Astrocyte (in vitro differentiated cells and primary cell): ENCODE results near the gene JAGN1. TPM values are rescaled to one million over a fixed set of nuclear protein-coding genes. Genes with fewer than 3 reads are reported as not detected.
A peak's percentile ranks its signal among the peaks of the same experiment; 100 is the strongest.
"Not testable (repeated sequence)": the region's sequence is repeated elsewhere in the genome, so short reads cannot be mapped to it uniquely, and the experiment has no call there.

Experiments
- DNase-seq: peaks from one replicate; pipeline ENCODE4 v3.0.0-alpha.2; 2010; ENCODE audit warnings: low read depth
- FAIRE-seq: peaks from 2 replicates; lab custom pipeline; 2011; peaks lifted over from hg19 to GRCh38; lab: Jason Lieb, UNC
- H2AFZ ChIP-seq: 2 replicates; pipeline ENCODE4 v1.6.0; 2012; ENCODE audit warnings: low read depth, low read length, inconsistent platforms
- H3K27ac ChIP-seq: 2 replicates; pipeline ENCODE4 v1.5.1; 2011; ENCODE audit warnings: low read depth, low read length, inconsistent platforms
- H3K27me3 ChIP-seq: 2 replicates; pipeline ENCODE4 v1.6.0; 2011; ENCODE audit warnings: low read length, inconsistent platforms; ENCODE audit not compliant: insufficient read depth
- H3K36me3 ChIP-seq: 2 replicates; pipeline ENCODE4 v1.5.1; 2011; ENCODE audit warnings: low read length, inconsistent platforms; ENCODE audit not compliant: insufficient read depth
- H3K4me1 ChIP-seq: 2 replicates; pipeline ENCODE4 v1.5.1; 2011; ENCODE audit warnings: low read length, inconsistent platforms; ENCODE audit not compliant: insufficient read depth
- H3K4me2 ChIP-seq: 2 replicates; pipeline ENCODE4 v1.6.0; 2012; ENCODE audit warnings: low read length, inconsistent platforms
- H3K4me3 ChIP-seq: 2 replicates; pipeline ENCODE4 v1.5.1; 2011; ENCODE audit warnings: low read depth, mild to moderate bottlenecking, low read length, inconsistent platforms; ENCODE audit not compliant: insufficient read depth
- H3K79me2 ChIP-seq: 2 replicates; pipeline ENCODE4 v1.6.0; 2012; ENCODE audit warnings: mild to moderate bottlenecking, low read length, inconsistent platforms; ENCODE audit not compliant: insufficient read depth
- H3K9ac ChIP-seq: 2 replicates; pipeline ENCODE4 v1.6.0; 2012; ENCODE audit warnings: mild to moderate bottlenecking, low read length, inconsistent platforms
- H3K9me3 ChIP-seq: 2 replicates; pipeline ENCODE4 v1.5.1; 2012; ENCODE audit warnings: low read depth, mild to moderate bottlenecking, low read length, inconsistent platforms; ENCODE audit not compliant: insufficient read depth
- H4K20me1 ChIP-seq: 2 replicates; pipeline ENCODE4 v1.6.0; 2012; ENCODE audit warnings: low read length, inconsistent platforms; ENCODE audit not compliant: insufficient read depth
- H3K27ac Mint-ChIP-seq: one replicate; pipeline ENCODE4 v1.8.0; 2021; ENCODE audit warnings: mild to moderate bottlenecking, mixed read lengths; ENCODE audit not compliant: unreplicated experiment
- H3K27me3 Mint-ChIP-seq: one replicate; pipeline ENCODE4 v1.8.0; 2021; ENCODE audit warnings: low read depth, mixed read lengths; ENCODE audit not compliant: unreplicated experiment
- H3K36me3 Mint-ChIP-seq: one replicate; pipeline ENCODE4 v1.8.0; 2021; ENCODE audit warnings: low read depth, mixed read lengths; ENCODE audit not compliant: unreplicated experiment
- H3K4me1 Mint-ChIP-seq: one replicate; pipeline ENCODE4 v1.8.0; 2021; ENCODE audit warnings: low read depth, mixed read lengths; ENCODE audit not compliant: unreplicated experiment
- H3K4me3 Mint-ChIP-seq: one replicate; pipeline ENCODE4 v1.8.0; 2021; ENCODE audit warnings: mild to moderate bottlenecking, moderate library complexity, mixed read lengths; ENCODE audit not compliant: unreplicated experiment
- H3K9me3 Mint-ChIP-seq: one replicate; pipeline ENCODE4 v1.8.0; 2021; ENCODE audit warnings: mild to moderate bottlenecking, mixed read lengths; ENCODE audit not compliant: unreplicated experiment
- EZH2 ChIP-seq: IDR thresholded peaks from 2 replicates; pipeline ENCODE4 v1.6.1; 2012; ENCODE audit warnings: mild to moderate bottlenecking, low read length, inconsistent platforms; ENCODE audit not compliant: insufficient read depth
- total RNA-seq: library from RNA; stranded (reverse); gene quantifications from 2 replicates; pipeline ENCODE4 v1.2.1, GENCODE V29; 2021
- TF ChIP-seq, protein P1 (sequence below): IDR thresholded peaks from 2 replicates; pipeline ENCODE4 v1.5.1; 2011; ENCODE audit warnings: low read depth, mild to moderate bottlenecking, inconsistent platforms, low read length, moderate library complexity; ENCODE audit not compliant: insufficient read depth

JAGN1 gene
- total RNA-seq, 1 donor from 2014 or later, result 31.7 TPM

DNA sequence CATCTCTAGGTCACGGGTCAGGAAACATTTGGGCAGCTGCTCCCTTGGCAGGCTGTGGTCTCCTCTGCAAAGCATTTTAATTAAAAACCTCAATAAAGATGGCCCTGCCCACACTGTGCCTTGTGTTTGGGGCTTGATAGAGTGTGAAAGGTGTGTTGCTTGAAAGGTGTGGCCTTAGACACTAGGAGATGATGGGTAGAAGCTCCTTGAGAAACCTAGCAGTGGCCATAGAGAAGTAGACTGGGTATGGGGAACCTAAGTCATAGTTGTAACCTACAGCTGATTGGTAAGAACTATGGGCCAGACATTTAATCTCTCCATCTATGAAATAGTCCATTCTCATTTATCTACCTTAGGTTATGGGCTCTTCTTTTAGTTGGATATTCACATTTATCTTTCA, 3.3 kb downstream of the JAGN1 start:
- H3K79me2 ChIP-seq, result peaks cover 31% of the 10 kb centered on the region
- H3K9ac ChIP-seq, result no peak overlapping the region
- Mint-ChIP-seq H3K27ac (peak overlapping the region; percentile 66), H3K36me3 (peaks cover 18% of the 10 kb centered on the region), H3K27me3 (no peaks in the 10 kb centered on the region), H3K4me3 (peak overlapping the region; percentile 35), H3K4me1 (peaks cover 32% of the 10 kb centered on the region), H3K9me3 (no peaks in the 10 kb centered on the region)
- peak overlapping the region; percentile 10 for H3K27ac ChIP-seq
- no peak overlapping the region for H2AFZ ChIP-seq
- TF ChIP-seq EZH2, result no peak
- TF ChIP-seq, protein P1, sequence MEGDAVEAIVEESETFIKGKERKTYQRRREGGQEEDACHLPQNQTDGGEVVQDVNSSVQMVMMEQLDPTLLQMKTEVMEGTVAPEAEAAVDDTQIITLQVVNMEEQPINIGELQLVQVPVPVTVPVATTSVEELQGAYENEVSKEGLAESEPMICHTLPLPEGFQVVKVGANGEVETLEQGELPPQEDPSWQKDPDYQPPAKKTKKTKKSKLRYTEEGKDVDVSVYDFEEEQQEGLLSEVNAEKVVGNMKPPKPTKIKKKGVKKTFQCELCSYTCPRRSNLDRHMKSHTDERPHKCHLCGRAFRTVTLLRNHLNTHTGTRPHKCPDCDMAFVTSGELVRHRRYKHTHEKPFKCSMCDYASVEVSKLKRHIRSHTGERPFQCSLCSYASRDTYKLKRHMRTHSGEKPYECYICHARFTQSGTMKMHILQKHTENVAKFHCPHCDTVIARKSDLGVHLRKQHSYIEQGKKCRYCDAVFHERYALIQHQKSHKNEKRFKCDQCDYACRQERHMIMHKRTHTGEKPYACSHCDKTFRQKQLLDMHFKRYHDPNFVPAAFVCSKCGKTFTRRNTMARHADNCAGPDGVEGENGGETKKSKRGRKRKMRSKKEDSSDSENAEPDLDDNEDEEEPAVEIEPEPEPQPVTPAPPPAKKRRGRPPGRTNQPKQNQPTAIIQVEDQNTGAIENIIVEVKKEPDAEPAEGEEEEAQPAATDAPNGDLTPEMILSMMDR, result no peak
- H3K27me3 ChIP-seq, result no peaks in the 10 kb centered on the region
- FAIRE-seq (no peak), DNase-seq (no peak)
- H3K36me3 ChIP-seq, result peaks cover 12% of the 10 kb centered on the region
- H3K4me1 ChIP-seq, result peaks cover 12% of the 10 kb centered on the region
- H3K9me3 ChIP-seq, result no peaks in the 10 kb centered on the region
- H3K4me3 ChIP-seq, result no peak overlapping the region
- H3K4me2 ChIP-seq, result peak overlapping the region; percentile 50
- H4K20me1 ChIP-seq, result peaks cover 29% of the 10 kb centered on the region

DNA sequence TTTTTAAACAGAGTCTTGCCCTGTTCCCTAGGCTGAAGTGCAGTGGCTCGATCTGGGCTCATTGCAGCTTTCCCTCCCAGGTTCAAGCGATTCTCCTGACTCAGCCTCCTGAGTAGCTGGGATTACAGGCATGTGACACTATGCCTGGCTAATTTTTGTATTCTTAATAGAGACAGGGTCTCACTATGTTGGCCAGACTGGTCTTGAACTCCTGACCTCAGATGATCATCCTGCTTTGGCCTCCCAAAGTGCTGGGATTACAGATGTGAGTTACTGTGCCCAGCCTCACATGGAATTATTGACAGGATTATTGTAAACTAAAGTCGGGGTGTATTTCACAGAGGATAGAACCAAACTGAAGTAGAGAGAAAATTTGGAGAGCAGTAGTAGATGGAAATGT, 5.3 kb downstream of the JAGN1 start:
- not testable (repeated sequence) for H3K4me3 ChIP-seq, H3K27me3 ChIP-seq, H3K4me3 Mint-ChIP-seq, H3K9me3 Mint-ChIP-seq, H3K27me3 Mint-ChIP-seq, DNase-seq, H2AFZ ChIP-seq, H3K27ac Mint-ChIP-seq, H3K4me2 ChIP-seq, H3K9me3 ChIP-seq, H3K27ac ChIP-seq, FAIRE-seq, H3K9ac ChIP-seq
- Mint-ChIP-seq H3K36me3 (peaks cover 18% of the 10 kb centered on the region), H3K4me1 (peaks cover 37% of the 10 kb centered on the region)
- Histone ChIP-seq H3K4me1 (peaks cover 12% of the 10 kb centered on the region), H4K20me1 (peaks cover 33% of the 10 kb centered on the region), H3K36me3 (peaks cover 12% of the 10 kb centered on the region), H3K79me2 (peaks cover 28% of the 10 kb centered on the region)

DNA sequence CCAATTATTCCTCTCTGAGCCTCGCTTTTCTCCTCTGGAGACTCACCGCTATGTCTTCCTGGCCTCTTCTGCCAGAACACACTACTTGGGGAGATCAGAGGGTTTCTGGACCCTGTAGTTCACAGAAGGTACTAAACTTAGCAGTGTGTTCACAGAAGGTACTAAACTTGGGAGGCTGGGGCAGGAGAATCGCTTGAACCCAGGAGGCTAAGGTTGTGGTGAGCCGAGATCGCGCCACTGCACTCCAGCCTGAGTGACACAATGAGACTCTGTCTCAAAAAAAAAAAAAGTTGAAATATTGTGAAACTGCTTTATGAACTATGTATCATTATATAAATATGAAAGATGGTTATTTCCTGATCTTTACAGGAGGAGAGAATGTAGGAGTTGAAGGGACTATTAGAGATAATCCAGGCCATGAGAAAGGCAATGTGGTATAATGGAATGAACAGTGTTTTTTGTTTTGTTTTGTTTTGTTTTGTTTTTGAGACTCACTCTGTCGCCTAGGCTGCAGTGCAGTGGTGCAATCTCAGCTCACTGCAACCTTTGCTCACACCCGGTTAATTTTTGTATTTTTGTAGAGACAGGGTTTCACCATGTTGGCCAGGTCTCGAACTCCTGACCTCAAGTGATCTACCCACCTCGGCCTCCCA, 6.5 kb downstream of the JAGN1 start:
- H3K4me2 ChIP-seq, H3K4me3 ChIP-seq, H3K9me3 Mint-ChIP-seq, FAIRE-seq, H3K9me3 ChIP-seq, H3K27ac ChIP-seq, H3K27me3 ChIP-seq, H2AFZ ChIP-seq, H3K9ac ChIP-seq, H3K27me3 Mint-ChIP-seq, DNase-seq, H3K4me3 Mint-ChIP-seq: not testable (repeated sequence)
- peaks cover 34% of the 10 kb centered on the region for H3K4me1 Mint-ChIP-seq
- H3K27ac Mint-ChIP-seq, result peak overlapping the region; percentile 62
- Histone ChIP-seq H4K20me1 (peaks cover 33% of the 10 kb centered on the region), H3K79me2 (peaks cover 16% of the 10 kb centered on the region), H3K4me1 (peaks cover 12% of the 10 kb centered on the region), H3K36me3 (peaks cover 12% of the 10 kb centered on the region)
- H3K36me3 Mint-ChIP-seq, result peaks cover 18% of the 10 kb centered on the region
